Natural killer cell treated with Interleukin-12 subunit alpha and Interleukin-12 subunit beta and Interleukin-15 and Interleukin-18, amount 100 ng/mL, for 72 hours (primary cell): ENCODE measurements around the gene ZNF430. TPM values are rescaled to one million over a fixed set of nuclear protein-coding genes. Genes with fewer than 3 reads are reported as not detected.

Experiments used
- ATAC-seq, 2 donors: fragments of 150-1000 bp; cut with Tn5 transposase in 1 of 2; sonication (Bioruptor Pico), chemical (Tn5 transposase) in 1 of 2; 2 replicates each; pipeline ENCODE4 v1.10.0; 2021
- DNase-seq: peaks from one replicate; pipeline ENCODE4 v3.0.0; 2022; ENCODE audit warnings: low spot score
- H3K27ac Mint-ChIP-seq, 2 donors: 1 replicate in 1 of 2; 2 replicates in 1 of 2; pipeline ENCODE4 v1.8.0; 2022; ENCODE audit warnings: mixed read lengths in 2 of 2, mild to moderate bottlenecking in 1 of 2, moderate library complexity in 1 of 2
- H3K27me3 Mint-ChIP-seq, 2 donors: 1 replicate in 1 of 2; 2 replicates in 1 of 2; pipeline ENCODE4 v1.8.0; 2022; ENCODE audit warnings: mixed read lengths in 2 of 2
- H3K36me3 Mint-ChIP-seq: one replicate; pipeline ENCODE4 v1.8.0; 2022; ENCODE audit warnings: mixed read lengths
- H3K4me1 Mint-ChIP-seq, 2 donors: 1 replicate in 1 of 2; 2 replicates in 1 of 2; pipeline ENCODE4 v1.8.0; 2022; ENCODE audit warnings: low read depth in 2 of 2, mixed read lengths in 2 of 2, mild to moderate bottlenecking in 1 of 2
- H3K4me3 Mint-ChIP-seq: one replicate; pipeline ENCODE4 v1.8.0; 2022; ENCODE audit warnings: mixed read lengths
- H3K9me3 Mint-ChIP-seq: 2 replicates; pipeline ENCODE4 v1.8.0; 2022; ENCODE audit warnings: mixed read lengths
- total RNA-seq, 2 donors: library from RNA; stranded (reverse); gene quantifications; one replicate each; pipeline ENCODE4 v1.2.3, GENCODE V29; 2022

The ZNF430 gene
- total RNA-seq, 2 donors from 2014 or later = 27.2 to 40.2 TPM

DNA sequence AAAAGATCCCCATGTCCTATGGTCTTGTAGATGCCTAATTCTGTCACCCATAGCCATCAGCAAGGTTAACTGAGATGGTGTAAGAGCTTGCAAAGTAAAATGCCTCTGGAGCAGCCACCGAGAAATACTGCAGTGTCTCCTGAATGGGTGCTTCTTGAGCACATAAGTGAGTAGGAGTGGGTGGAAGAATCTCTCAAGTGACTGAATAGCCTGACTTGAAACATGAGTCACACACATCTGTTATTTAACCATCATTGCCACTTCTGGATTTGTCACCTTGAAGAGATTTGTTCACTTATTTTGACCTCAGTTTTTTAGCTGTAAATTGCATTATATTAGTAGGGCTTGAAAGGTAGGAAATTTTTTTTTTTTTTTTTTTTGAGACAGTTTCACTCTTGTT is 63.9 kb downstream of the ZNF430 start:
- no peak for ATAC-seq
- Mint-ChIP-seq H3K27me3 (no peaks in the 10 kb centered on the region), H3K4me1 (peaks cover 11 to 14% of the 10 kb centered on the region in 2 donors), H3K4me3 (no peak overlapping the region), H3K9me3 (no peaks in the 10 kb centered on the region), H3K27ac (peak overlapping the region in 1 of 2 donors; percentile 28), H3K36me3 (peaks cover 8% of the 10 kb centered on the region)
- DNase-seq = no peak

DNA sequence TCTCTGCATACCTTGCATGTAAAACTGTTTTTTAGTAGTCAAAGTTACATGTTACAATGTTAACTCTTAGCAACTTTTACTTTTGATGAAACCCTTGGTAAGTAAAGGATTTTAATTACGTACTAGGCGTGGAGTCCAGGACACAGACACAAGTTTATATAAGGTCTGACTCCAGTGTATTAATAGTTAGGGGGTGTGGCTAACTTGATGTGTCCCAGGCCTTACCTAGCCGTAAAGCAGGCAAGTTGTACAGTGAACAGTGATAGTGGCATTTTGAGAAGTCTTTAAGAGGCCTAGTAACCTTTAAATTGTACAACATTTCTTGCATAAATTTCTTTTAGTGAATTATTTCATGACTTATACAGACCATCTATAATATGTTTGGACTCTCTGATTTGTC is 67.4 kb downstream of the ZNF430 start:
- Mint-ChIP-seq H3K36me3 (peaks cover 8% of the 10 kb centered on the region), H3K9me3 (no peaks in the 10 kb centered on the region), H3K4me1 (peaks cover 7 to 11% of the 10 kb centered on the region in 2 donors), H3K27me3 (no peaks in the 10 kb centered on the region), H3K27ac (no peak overlapping the region), H3K4me3 (no peak overlapping the region)
- no peak for DNase-seq
- ATAC-seq = no peak

DNA sequence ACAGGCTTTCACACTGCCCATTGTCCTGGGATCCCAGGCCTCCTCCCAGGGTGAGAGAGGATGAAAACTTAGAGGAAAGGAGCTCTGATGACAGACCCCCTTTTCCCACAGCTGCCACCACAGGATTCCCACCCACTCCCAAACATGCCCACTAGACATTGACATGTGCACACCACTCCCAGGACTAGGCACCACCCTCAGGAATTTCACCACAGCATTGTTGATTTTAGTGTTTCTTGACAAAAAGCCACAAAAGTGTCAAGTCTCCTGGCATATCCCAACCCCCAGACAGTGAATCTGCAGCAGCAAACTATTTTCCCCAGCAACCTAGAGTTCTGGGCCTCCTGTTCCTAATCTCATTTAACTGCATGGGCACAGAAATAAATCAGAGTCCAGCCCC is 71.7 kb downstream of the ZNF430 start:
- DNase-seq (no peak), ATAC-seq (no peak)
- Mint-ChIP-seq H3K27ac (no peak overlapping the region), H3K27me3 (no peaks in the 10 kb centered on the region), H3K9me3 (no peaks in the 10 kb centered on the region), H3K4me1 (peaks cover 12 to 13% of the 10 kb centered on the region in 2 donors), H3K4me3 (no peak overlapping the region), H3K36me3 (no peaks in the 10 kb centered on the region)

DNA sequence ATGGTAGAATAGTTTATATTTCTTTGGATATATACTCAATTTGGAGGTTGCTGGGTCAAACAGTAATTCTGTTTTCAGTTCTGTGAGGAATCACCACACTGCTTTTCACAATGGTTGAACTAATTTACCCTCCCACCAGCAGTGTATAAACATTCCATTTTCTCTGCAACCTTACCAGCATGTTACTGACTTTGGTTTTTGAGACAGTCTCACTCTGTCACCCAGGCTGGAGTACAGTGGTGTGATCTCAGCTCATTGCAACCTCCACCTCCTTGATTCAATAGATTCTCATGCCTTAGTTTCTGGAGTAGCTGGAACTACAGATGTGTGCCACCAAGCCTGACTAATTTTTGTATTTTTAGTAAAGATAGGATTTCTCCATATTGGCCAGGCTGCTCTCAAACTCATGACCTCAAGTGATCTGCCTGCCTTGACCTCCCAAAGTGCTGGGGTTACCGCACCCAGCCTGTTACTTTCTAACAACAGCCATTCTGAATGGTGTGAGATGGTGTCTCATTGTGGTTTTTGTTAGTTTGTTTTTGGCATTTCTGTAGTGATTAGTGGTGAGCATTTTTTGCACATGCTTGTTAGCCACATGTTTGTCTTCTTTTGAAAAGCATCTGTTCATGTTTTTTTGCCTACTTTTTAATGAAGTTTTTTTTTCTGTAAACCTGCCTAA is 74.0 kb downstream of the ZNF430 start:
- ATAC-seq (peak in 1 of 2 donors; percentile 73), DNase-seq (no peak)
- no peaks in the 10 kb centered on the region for H3K27me3 Mint-ChIP-seq
- H3K4me3 Mint-ChIP-seq = no peak overlapping the region
- H3K4me1 Mint-ChIP-seq = peaks cover 12 to 13% of the 10 kb centered on the region in 2 donors
- peaks cover 6% of the 10 kb centered on the region for H3K36me3 Mint-ChIP-seq
- no peak overlapping the region for H3K27ac Mint-ChIP-seq
- no peaks in the 10 kb centered on the region for H3K9me3 Mint-ChIP-seq

DNA sequence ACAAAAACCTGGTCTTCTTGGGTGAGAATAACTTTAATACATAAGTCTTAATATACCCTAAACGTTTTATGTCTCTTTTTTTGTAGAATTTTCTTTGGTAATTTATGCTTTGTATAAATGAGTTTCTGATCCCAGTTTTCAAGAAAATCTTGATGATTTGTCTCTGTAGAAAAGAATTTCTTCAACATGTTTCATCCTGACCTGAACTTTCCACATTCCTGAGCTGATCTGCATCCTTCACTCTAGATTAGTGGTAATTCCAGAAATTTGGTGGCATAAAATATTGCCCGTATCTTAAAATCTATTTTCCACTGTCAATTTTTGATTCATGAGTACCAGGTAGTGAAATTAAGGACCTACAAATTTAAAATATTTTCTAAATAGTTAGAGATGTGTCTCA is 77.8 kb downstream of the ZNF430 start:
- ATAC-seq (no peak), DNase-seq (no peak)
- Mint-ChIP-seq H3K27me3 (no peaks in the 10 kb centered on the region), H3K9me3 (no peaks in the 10 kb centered on the region), H3K4me3 (no peak overlapping the region), H3K27ac (no peak overlapping the region), H3K4me1 (peaks cover 16 to 17% of the 10 kb centered on the region in 2 donors), H3K36me3 (peaks cover 10% of the 10 kb centered on the region)

DNA sequence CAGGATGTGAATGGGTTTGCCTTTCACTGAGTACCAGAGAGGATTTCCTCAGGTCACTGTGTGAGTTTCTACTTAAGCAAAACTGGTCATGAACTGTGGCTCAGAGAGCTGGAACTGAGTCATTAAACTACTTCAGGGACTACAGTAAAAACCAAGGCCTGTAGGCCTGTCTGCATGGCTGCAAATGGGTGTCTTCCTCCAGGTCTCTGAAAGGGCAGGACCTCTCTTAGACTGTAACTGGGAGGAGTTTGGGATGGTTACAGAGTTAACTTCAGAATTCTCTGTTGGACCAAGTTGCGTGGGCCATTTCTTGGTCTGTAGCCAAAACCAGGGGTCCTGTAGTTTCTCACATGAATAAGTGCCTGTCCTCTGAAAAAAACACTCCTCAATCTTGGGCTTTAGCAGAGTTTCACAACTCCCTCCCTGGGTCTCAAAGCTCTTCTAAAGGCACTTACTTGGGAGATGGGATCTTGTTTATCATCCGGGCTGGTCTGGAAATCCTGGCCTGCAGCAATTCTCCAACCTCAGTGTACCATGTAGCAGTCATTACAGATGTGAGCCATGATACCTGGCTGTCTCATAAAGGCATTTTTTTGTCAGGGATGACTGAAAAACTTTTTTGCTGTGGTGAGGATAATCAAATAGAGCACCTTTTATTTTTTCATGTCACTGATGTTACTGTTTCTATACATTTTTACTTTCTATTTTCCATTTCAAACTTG is 81.2 kb downstream of the ZNF430 start:
- H3K27ac Mint-ChIP-seq = no peak overlapping the region
- DNase-seq = no peak
- peaks cover 3 to 5% of the 10 kb centered on the region in 2 donors for H3K4me1 Mint-ChIP-seq
- peaks cover 14% of the 10 kb centered on the region for H3K36me3 Mint-ChIP-seq
- ATAC-seq = peak in 1 of 2 donors; percentile 58
- H3K9me3 Mint-ChIP-seq = no peaks in the 10 kb centered on the region
- no peak overlapping the region for H3K4me3 Mint-ChIP-seq
- H3K27me3 Mint-ChIP-seq = no peaks in the 10 kb centered on the region

DNA sequence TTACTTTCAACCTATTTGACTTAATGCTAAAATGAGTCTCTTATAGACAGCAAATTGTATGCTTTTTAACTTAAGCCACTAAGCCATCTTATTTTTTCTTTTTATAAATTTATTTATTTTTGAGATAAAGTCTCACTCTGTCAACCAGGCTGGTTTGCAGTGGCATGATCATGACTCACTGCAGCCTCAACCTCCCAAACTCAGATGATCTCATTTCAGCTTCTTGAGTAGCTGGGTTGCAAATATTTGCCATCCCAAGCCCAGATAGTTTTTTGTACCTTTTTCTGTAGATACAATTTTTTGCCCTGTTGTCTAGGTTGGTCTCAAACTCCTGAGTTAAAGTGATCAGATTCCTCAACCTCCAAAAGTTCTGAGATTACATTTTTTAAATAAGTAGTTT is 88.7 kb downstream of the ZNF430 start:
- Mint-ChIP-seq H3K9me3 (peaks cover 3% of the 10 kb centered on the region), H3K4me1 (peaks cover 0 to 2% of the 10 kb centered on the region in 2 donors), H3K4me3 (no peak overlapping the region), H3K27me3 (no peaks in the 10 kb centered on the region), H3K36me3 (peaks cover 55% of the 10 kb centered on the region), H3K27ac (no peak overlapping the region)
- no peak for DNase-seq
- ATAC-seq = no peak

Other genes with a start within 250 kb of the ZNF430 start
- gene ZNF66, start 244.4 kb upstream of the ZNF430 start, total RNA-seq = 10 to 100 TPM; 13.4 to 18.0 TPM
- gene ZNF85, start 97.4 kb upstream of the ZNF430 start, total RNA-seq = 10 to 100 TPM; 11.0 to 12.6 TPM
- 10 to 100 TPM; 16.9 to 30.1 TPM for gene ZNF714, start 61.5 kb downstream of the ZNF430 start, total RNA-seq
- gene ZNF431, start 121.4 kb downstream of the ZNF430 start, total RNA-seq = 10 to 100 TPM; 22.2 to 33.6 TPM